ENCODE measurements around the gene UNC80. TPM values are rescaled to one million over a fixed set of nuclear protein-coding genes. Genes with fewer than 3 reads are reported as not detected.

The UNC80 gene
- total RNA-seq, 1 donor from 2014 or later, result not detected

GRCh38 chr2:209929369-209929768 is 157.7 kb downstream of the UNC80 start:
- CTCF ChIA-PET, result no interaction called here
- Mint-ChIP-seq H3K9me3 (peaks cover 3% of the 10 kb centered on the region), H3K4me3 (no peak overlapping the region), H3K4me1 (no peaks in the 10 kb centered on the region), H3K27ac (no peak overlapping the region), H3K36me3 (ENCODE audit: low read depth) (no peaks in the 10 kb centered on the region), H3K27me3 (no peaks in the 10 kb centered on the region)
- POLR2A ChIA-PET, result no interaction called here
- ATAC-seq (ENCODE audit: low read depth) (no peak), DNase-seq (no peak)
- TF ChIP-seq CTCF (IDR thresholded peaks at IDR 0.05), result no peak
- intact Hi-C loops (cut with micrococcal nuclease), result no loop called here

- ATAC-seq (ENCODE audit: low read depth), result no peak
- TF ChIP-seq CTCF (IDR thresholded peaks at IDR 0.05), result no peak
- no peak overlapping the region for H3K4me3 Mint-ChIP-seq
- no peaks in the 10 kb centered on the region for H3K4me1 Mint-ChIP-seq
- no peak overlapping the region for H3K27ac Mint-ChIP-seq
- ChIA-PET POLR2A (no interaction called here), CTCF (interaction anchor here (0.7 kb wide), 1 partner anchor 15 kb away, joined by 4 read pairs; no protein-coding TSS in a partner anchor)
- DNase-seq, result no peak
- intact Hi-C loops (cut with micrococcal nuclease), result no loop called here
- H3K9me3 Mint-ChIP-seq, result no peaks in the 10 kb centered on the region
- no peaks in the 10 kb centered on the region for H3K27me3 Mint-ChIP-seq
- H3K36me3 Mint-ChIP-seq (ENCODE audit: low read depth), result no peaks in the 10 kb centered on the region
These were observed 162.2 kb downstream of the UNC80 start for GRCh38 chr2:209933499-209934483.

- Mint-ChIP-seq H3K4me1 (no peaks in the 10 kb centered on the region), H3K27ac (no peak overlapping the region), H3K36me3 (ENCODE audit: low read depth) (no peaks in the 10 kb centered on the region), H3K9me3 (no peaks in the 10 kb centered on the region), H3K27me3 (no peaks in the 10 kb centered on the region), H3K4me3 (no peak overlapping the region)
- intact Hi-C loops (cut with micrococcal nuclease), result no loop called here
- TF ChIP-seq CTCF (IDR thresholded peaks at IDR 0.05), result no peak
- ATAC-seq (ENCODE audit: low read depth) (no peak), DNase-seq (no peak)
- POLR2A ChIA-PET, result no interaction called here
- CTCF ChIA-PET, result no interaction called here
These were observed 164.6 kb downstream of the UNC80 start for GRCh38 chr2:209936106-209936666.

GRCh38 chr2:209937893-209938292 is 166.3 kb downstream of the UNC80 start:
- Mint-ChIP-seq H3K36me3 (ENCODE audit: low read depth) (no peaks in the 10 kb centered on the region), H3K27ac (no peak overlapping the region), H3K9me3 (no peaks in the 10 kb centered on the region), H3K4me3 (no peak overlapping the region), H3K4me1 (no peaks in the 10 kb centered on the region), H3K27me3 (no peaks in the 10 kb centered on the region)
- CTCF ChIA-PET, result no interaction called here
- POLR2A ChIA-PET, result no interaction called here
- TF ChIP-seq CTCF (IDR thresholded peaks at IDR 0.05), result no peak
- intact Hi-C loops (cut with micrococcal nuclease), result no loop called here
- DNase-seq, result no peak
- ATAC-seq (ENCODE audit: low read depth), result no peak

GRCh38 chr2:209938906-209939305 is 167.3 kb downstream of the UNC80 start:
- Mint-ChIP-seq H3K36me3 (ENCODE audit: low read depth) (no peaks in the 10 kb centered on the region), H3K4me3 (no peak overlapping the region), H3K27me3 (peaks cover under 1% of the 10 kb centered on the region), H3K27ac (no peak overlapping the region), H3K4me1 (no peaks in the 10 kb centered on the region), H3K9me3 (no peaks in the 10 kb centered on the region)
- ChIA-PET POLR2A (no interaction called here), CTCF (no interaction called here)
- ATAC-seq (ENCODE audit: low read depth) (no peak), DNase-seq (no peak)
- no peak for TF ChIP-seq CTCF (IDR thresholded peaks at IDR 0.05)
- intact Hi-C loops (cut with micrococcal nuclease), result no loop called here

Measured in activated B cell treated with CpG ODN at 0.5 μM for 24 hours (primary cell).